Melanocyte of skin (primary cell): Measurements from ENCODE around the gene RELL1. TPM values are rescaled to one million over a fixed set of nuclear protein-coding genes. Genes with fewer than 3 reads are reported as not detected.

ENCODE experiments used
- small RNA-seq, 2 donors: library from RNA; depleted of rRNA; stranded (forward); fragments of <200 nt; gene quantifications; one replicate each; pipeline ENCODE3, GENCODE V24; 2012
- total RNA-seq, 2 donors: library from RNA; depleted of rRNA; stranded (reverse); fragments of >200 nt; gene quantifications; 2 replicates each; pipeline ENCODE4 v1.2.3, GENCODE V29; 2012

The RELL1 gene, protein sequence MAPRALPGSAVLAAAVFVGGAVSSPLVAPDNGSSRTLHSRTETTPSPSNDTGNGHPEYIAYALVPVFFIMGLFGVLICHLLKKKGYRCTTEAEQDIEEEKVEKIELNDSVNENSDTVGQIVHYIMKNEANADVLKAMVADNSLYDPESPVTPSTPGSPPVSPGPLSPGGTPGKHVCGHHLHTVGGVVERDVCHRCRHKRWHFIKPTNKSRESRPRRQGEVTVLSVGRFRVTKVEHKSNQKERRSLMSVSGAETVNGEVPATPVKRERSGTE
- total RNA-seq, result 10 to 100 TPM; 41.0 to 55.9 TPM

DNA sequence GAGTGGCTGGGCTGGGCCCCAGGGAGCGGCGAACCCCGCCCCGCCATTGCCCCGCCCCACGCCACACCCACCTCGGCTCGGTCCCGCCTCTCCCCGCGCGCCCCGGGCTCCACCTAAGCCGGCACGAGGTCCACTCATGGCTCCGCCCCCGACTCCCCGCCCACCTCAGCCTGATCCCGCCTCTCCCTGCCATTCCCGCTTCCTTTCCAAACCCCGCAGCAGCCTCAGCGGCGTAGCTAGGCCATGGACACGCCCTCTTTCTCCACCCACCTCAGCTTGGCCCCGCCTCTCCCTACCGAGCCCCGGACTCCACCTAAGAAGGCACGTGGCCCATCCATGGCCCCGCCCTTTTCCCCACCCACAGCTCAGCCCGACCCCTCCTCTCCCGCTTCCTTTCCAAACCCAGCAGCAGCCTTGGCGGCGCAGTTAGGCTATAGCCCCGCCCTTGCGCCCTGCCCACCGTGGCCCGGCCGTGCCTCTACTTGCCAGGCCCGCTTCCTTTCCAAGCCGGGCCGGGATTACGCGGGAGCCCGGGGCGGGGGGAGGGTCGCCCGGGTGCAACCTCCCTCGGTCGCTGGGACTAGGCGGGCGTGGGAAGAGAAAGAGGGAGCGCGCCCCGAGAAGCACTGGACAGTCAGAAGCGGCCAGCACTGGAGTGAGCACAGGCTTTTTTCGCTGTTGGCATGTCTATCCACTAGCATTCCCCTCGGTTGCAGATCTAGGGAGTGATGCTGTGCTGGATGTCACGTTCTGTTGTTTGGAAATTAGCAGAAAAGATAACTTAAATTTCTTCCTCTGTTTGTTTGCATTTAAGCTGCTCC lies at the start of gene RELL1:
Gene RELL1, minus strand, starts transcription at position 4 of the 821 bp plus-strand sequence. CDS start 89 bp downstream, outside the sequence.

Small RNA genes lying within 50 kb of the gene (small RNA-seq; reads per million reads assigned to genes)
- gene RF00019, result 0 reads per million in 2 donors

Other genes starting within 250 kb of the RELL1 start
- 10 to 100 TPM; 19.3 to 27.6 TPM for gene PGM2, start 140.3 kb upstream of the RELL1 start, total RNA-seq
- 10 to 100 TPM; 35.1 to 42.6 TPM for gene TBC1D1, start 204.7 kb upstream of the RELL1 start, total RNA-seq